ENCODE data around the gene EPC2.

DNA sequence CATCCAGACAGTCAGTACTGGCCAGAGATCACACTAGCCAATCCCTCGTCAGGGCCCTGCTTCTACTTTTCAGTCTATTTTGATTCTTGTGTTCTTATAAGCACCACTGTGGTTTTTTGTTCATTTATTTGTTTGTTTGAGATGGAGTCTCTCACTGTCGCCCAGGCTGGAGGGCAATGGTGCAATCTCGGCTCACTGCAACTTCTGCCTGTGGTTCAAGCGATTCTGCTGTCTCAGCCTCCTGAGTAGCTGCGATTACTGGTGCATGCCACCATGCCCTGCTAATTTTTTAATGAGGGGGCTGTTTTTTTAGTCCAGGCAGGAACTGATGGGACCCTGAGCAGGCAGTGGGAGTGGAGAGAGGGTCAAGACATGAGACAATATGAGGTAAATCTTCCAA lies 165.5 kb downstream of the EPC2 start:
- TF ChIP-seq, protein P1, sequence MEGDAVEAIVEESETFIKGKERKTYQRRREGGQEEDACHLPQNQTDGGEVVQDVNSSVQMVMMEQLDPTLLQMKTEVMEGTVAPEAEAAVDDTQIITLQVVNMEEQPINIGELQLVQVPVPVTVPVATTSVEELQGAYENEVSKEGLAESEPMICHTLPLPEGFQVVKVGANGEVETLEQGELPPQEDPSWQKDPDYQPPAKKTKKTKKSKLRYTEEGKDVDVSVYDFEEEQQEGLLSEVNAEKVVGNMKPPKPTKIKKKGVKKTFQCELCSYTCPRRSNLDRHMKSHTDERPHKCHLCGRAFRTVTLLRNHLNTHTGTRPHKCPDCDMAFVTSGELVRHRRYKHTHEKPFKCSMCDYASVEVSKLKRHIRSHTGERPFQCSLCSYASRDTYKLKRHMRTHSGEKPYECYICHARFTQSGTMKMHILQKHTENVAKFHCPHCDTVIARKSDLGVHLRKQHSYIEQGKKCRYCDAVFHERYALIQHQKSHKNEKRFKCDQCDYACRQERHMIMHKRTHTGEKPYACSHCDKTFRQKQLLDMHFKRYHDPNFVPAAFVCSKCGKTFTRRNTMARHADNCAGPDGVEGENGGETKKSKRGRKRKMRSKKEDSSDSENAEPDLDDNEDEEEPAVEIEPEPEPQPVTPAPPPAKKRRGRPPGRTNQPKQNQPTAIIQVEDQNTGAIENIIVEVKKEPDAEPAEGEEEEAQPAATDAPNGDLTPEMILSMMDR (IDR thresholded peaks at IDR 0.05): no peak
- no peak for TF ChIP-seq EZH2 (IDR thresholded peaks at IDR 0.05; ENCODE audit: borderline replicate concordance, insufficient read depth, low read depth, low read length, poor library complexity, severe bottlenecking)
